Measurements from ENCODE around the gene NEK2.
"Not testable (repeated sequence)": the region's sequence is repeated elsewhere in the genome, so short reads cannot be mapped to it uniquely, and the experiment has no call there.

The NEK2 gene

GRCh38 chr1:211630236-211631081 is 45.0 kb downstream of the NEK2 start:
- TF ChIP-seq CTCF (IDR thresholded peaks at IDR 0.05; ENCODE audit: low read depth, low read length) (no peak), MYC (IDR thresholded peaks at IDR 0.05; ENCODE audit: low read depth, low read length) (no peak), POLR2A (IDR thresholded peaks at IDR 0.05; ENCODE audit: extremely low read depth, insufficient read length) (no peak), MAX (IDR thresholded peaks at IDR 0.05; ENCODE audit: low read depth, low read length) (no peak)
- H3K4me3 ChIP-seq (ENCODE audit: low read depth, low read length) = no peak overlapping the region

GRCh38 chr1:211628417-211628816 is 47.0 kb downstream of the NEK2 start:
- H3K4me3 ChIP-seq (ENCODE audit: low read depth, low read length) = no peak overlapping the region
- TF ChIP-seq CTCF (IDR thresholded peaks at IDR 0.05; ENCODE audit: low read depth, low read length) = no peak
- TF ChIP-seq MAX (IDR thresholded peaks at IDR 0.05; ENCODE audit: low read depth, low read length) = no peak
- TF ChIP-seq POLR2A (IDR thresholded peaks at IDR 0.05; ENCODE audit: extremely low read depth, insufficient read length) = no peak
- TF ChIP-seq MYC (IDR thresholded peaks at IDR 0.05; ENCODE audit: low read depth, low read length) = no peak
- DNase-seq (ENCODE audit: low read depth) = no peak

More at GRCh38 chr1:211630236-211631081, 45.0 kb downstream of the NEK2 start:
- no peak for DNase-seq (ENCODE audit: low read depth)

- DNase-seq (ENCODE audit: low read depth) = no peak
- TF ChIP-seq CTCF (IDR thresholded peaks at IDR 0.05; ENCODE audit: low read depth, low read length) = no peak
- no peak for TF ChIP-seq MYC (IDR thresholded peaks at IDR 0.05; ENCODE audit: low read depth, low read length)
- TF ChIP-seq POLR2A (IDR thresholded peaks at IDR 0.05; ENCODE audit: extremely low read depth, insufficient read length) = no peak
- no peak for TF ChIP-seq MAX (IDR thresholded peaks at IDR 0.05; ENCODE audit: low read depth, low read length)
- H3K4me3 ChIP-seq (ENCODE audit: low read depth, low read length) = no peak overlapping the region
These were observed 48.2 kb downstream of the NEK2 start for GRCh38 chr1:211627259-211627658.

- not testable (repeated sequence) for H3K4me3 ChIP-seq (ENCODE audit: low read depth, low read length); DNase-seq (ENCODE audit: low read depth)
These were observed 49.6 kb downstream of the NEK2 start for GRCh38 chr1:211625866-211626265.

- TF ChIP-seq MAX (IDR thresholded peaks at IDR 0.05; ENCODE audit: low read depth, low read length) = no peak
- TF ChIP-seq CTCF (IDR thresholded peaks at IDR 0.05; ENCODE audit: low read depth, low read length) = peak; percentile 49
- TF ChIP-seq MYC (IDR thresholded peaks at IDR 0.05; ENCODE audit: low read depth, low read length) = no peak
- DNase-seq (ENCODE audit: low read depth) = peak; percentile 76
- H3K4me3 ChIP-seq (ENCODE audit: low read depth, low read length) = no peak overlapping the region
These were observed 50.4 kb downstream of the NEK2 start for GRCh38 chr1:211625040-211625439.

GRCh38 chr1:211623515-211623914 is 51.9 kb downstream of the NEK2 start:
- DNase-seq (ENCODE audit: low read depth) = no peak
- TF ChIP-seq MYC (IDR thresholded peaks at IDR 0.05; ENCODE audit: low read depth, low read length) = no peak
- no peak overlapping the region for H3K4me3 ChIP-seq (ENCODE audit: low read depth, low read length)
